Upper lobe of left lung (tissue), 4 donors: Measurements from ENCODE around the gene PILRB.

Source experiments
- CTCF ChIP-seq, 6 experiments: fragments of 450-650 bp in 4 of 6; fragments of 200-600 bp in 2 of 6; sonication (generic) in 2 of 6; IDR thresholded peaks; one replicate each; pipeline ENCODE4 v1.5.1; 2016 to 2019; ENCODE audit warnings: antibody characterized with exemption in 6 of 6
- POLR2AphosphoS5 ChIP-seq, 2 donors: sonication (generic); formaldehyde crosslinking; IDR thresholded peaks; one replicate each; pipeline ENCODE4 v1.5.1; 2017; ENCODE audit warnings: antibody characterized with exemption in 2 of 2

GRCh38 chr7:100351657-100352058 lies 6.3 kb upstream of the PILRB start:
- TF ChIP-seq CTCF (IDR thresholded peaks at IDR 0.05) (no peak), POLR2AphosphoS5 (IDR thresholded peaks at IDR 0.05) (no peak)
